Hepatocyte (in vitro differentiated cells): Measurements from ENCODE around the gene CD300H. TPM values are rescaled to one million over a fixed set of nuclear protein-coding genes. Genes with fewer than 3 reads are reported as not detected.

ENCODE experiments used
- DNase-seq: peaks from one replicate; pipeline ENCODE4 v3.0.0-alpha.2; 2016; ENCODE audit warnings: low spot score
- H2AFZ ChIP-seq: fragments of 200-600 bp; sonication (generic); 2 replicates; pipeline ENCODE4 v1.6.0; 2016; ENCODE audit warnings: antibody characterized with exemption, mild to moderate bottlenecking
- H3K27ac ChIP-seq: fragments of 200-600 bp; sonication (generic); 2 replicates; pipeline ENCODE4 v1.5.1; 2016; ENCODE audit warnings: mild to moderate bottlenecking
- H3K27me3 ChIP-seq: fragments of 200-600 bp; sonication (generic); 2 replicates; pipeline ENCODE4 v1.6.1; 2016
- H3K36me3 ChIP-seq: fragments of 200-600 bp; sonication (generic); replicated peaks from 2 replicates; pipeline ENCODE4 v1.5.1; 2016; ENCODE audit warnings: low read depth; ENCODE audit not compliant: insufficient read depth
- H3K4me1 ChIP-seq: fragments of 200-600 bp; sonication (generic); 2 replicates; pipeline ENCODE4 v1.5.1; 2016; ENCODE audit warnings: mild to moderate bottlenecking, moderate library complexity; ENCODE audit not compliant: insufficient read depth
- H3K4me2 ChIP-seq: fragments of 200-600 bp; sonication (generic); 2 replicates; pipeline ENCODE4 v1.6.0; 2016
- H3K4me3 ChIP-seq: fragments of 200-600 bp; sonication (generic); 2 replicates; pipeline ENCODE4 v1.5.1; 2016; ENCODE audit warnings: mild to moderate bottlenecking
- H3K79me2 ChIP-seq: fragments of 200-600 bp; sonication (generic); 2 replicates; pipeline ENCODE4 v1.6.0; 2017; ENCODE audit warnings: mild to moderate bottlenecking
- H3K9me2 ChIP-seq: fragments of 200-600 bp; sonication (generic); replicated peaks from 2 replicates; pipeline ENCODE4 v1.6.0; 2017; ENCODE audit warnings: mild to moderate bottlenecking; ENCODE audit not compliant: insufficient read depth
- H3K9me3 ChIP-seq: fragments of 200-600 bp; sonication (generic); 2 replicates; pipeline ENCODE4 v1.5.1; 2016; ENCODE audit warnings: low read depth, mild to moderate bottlenecking
- H4K20me1 ChIP-seq: fragments of 200-600 bp; sonication (generic); 2 replicates; pipeline ENCODE4 v1.6.0; 2016; ENCODE audit warnings: mild to moderate bottlenecking; ENCODE audit not compliant: insufficient read depth, poor library complexity, severe bottlenecking
- CTCF ChIP-seq: fragments of 200-600 bp; sonication (generic); IDR thresholded peaks from 2 replicates; pipeline ENCODE4 v1.5.1; 2016; ENCODE audit warnings: antibody characterized with exemption, mild to moderate bottlenecking; ENCODE audit not compliant: poor library complexity
- EZH2 ChIP-seq: fragments of 200-600 bp; sonication (generic); IDR thresholded peaks from 2 replicates; pipeline ENCODE4 v1.6.1; 2016; ENCODE audit warnings: antibody characterized with exemption, mild to moderate bottlenecking, borderline replicate concordance
- EZH2phosphoT487 ChIP-seq: fragments of 200-600 bp; sonication (generic); IDR thresholded peaks from one replicate; pipeline ENCODE4 v1.6.1; 2018; ENCODE audit warnings: antibody characterized with exemption, mild to moderate bottlenecking, low read depth, moderate library complexity; ENCODE audit not compliant: unreplicated experiment, severe bottlenecking
- WGBS: methylation state at CpG from one replicate; pipeline ENCODE4 v1.1.6; 2016; ENCODE audit warnings: low lambda C conversion rate; ENCODE audit errors: missing lambda C conversion rate; 5-methylcytosine and 5-hydroxymethylcytosine counted together
- polyA plus RNA-seq: library from polyadenylated mRNA; unstranded; fragments of >200 nt; fragmentation: Nextera tagmentation; extraction: Ambion mirVana; gene quantifications from 2 replicates; pipeline ENCODE4 v1.2.1, GENCODE V29; 2016
- total RNA-seq: library from RNA; depleted of rRNA; stranded (reverse); fragments of >200 nt; gene quantifications from 2 replicates; pipeline ENCODE4 v1.2.3, GENCODE V29; 2014

The CD300H gene
- total and polyA plus RNA-seq, 2 experiments from 2014 or later: 0.67 TPM; not detected in 1

DNA sequence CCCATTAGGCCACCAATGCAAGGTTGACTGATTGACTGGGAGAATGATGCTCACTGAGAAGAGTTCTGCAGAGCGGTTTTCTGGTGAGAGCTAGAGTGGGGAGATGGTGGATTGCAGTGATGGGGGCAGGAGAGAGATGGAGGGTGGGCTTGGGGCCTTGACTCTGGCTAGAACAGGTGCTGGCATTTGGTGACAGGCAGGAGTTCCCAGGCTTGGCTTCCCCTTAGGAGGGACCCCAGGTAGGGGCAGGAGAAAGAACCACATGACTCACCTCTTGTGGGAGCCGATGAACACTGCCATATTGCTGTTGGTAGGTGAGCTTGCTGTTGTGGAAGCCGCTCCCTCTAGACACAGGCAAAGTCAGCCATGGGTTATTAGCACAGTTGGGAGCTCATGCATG, 44.0 kb downstream of the CD300H start:
- WGBS: 83% methylated on average over 3 of the region's 3 CpGs
- no peak overlapping the region for H3K4me2 ChIP-seq
- no peak overlapping the region for H3K27ac ChIP-seq
- no peak overlapping the region for H3K4me3 ChIP-seq
- H3K27me3 ChIP-seq: no peaks in the 10 kb centered on the region
- H3K36me3 ChIP-seq: no peaks in the 10 kb centered on the region
- no peak for DNase-seq
- no peaks in the 10 kb centered on the region for H3K4me1 ChIP-seq
- no peaks in the 10 kb centered on the region for H3K79me2 ChIP-seq
- H3K9me3 ChIP-seq: no peaks in the 10 kb centered on the region
- H2AFZ ChIP-seq: no peak overlapping the region
- H3K9me2 ChIP-seq: no peaks in the 10 kb centered on the region
- TF ChIP-seq EZH2phosphoT487 (no peak), CTCF (no peak), EZH2 (no peak)
- H4K20me1 ChIP-seq: no peaks in the 10 kb centered on the region

GRCh38 chr17:74522381-74523105, 44.8 kb downstream of the CD300H start:
- Histone ChIP-seq H3K27ac (no peak overlapping the region), H3K4me1 (no peaks in the 10 kb centered on the region), H3K9me2 (no peaks in the 10 kb centered on the region), H3K79me2 (no peaks in the 10 kb centered on the region), H3K9me3 (no peaks in the 10 kb centered on the region), H3K27me3 (no peaks in the 10 kb centered on the region), H3K36me3 (no peaks in the 10 kb centered on the region), H3K4me2 (no peak overlapping the region), H4K20me1 (no peaks in the 10 kb centered on the region), H2AFZ (no peak overlapping the region), H3K4me3 (no peak overlapping the region)
- TF ChIP-seq EZH2 (no peak), EZH2phosphoT487 (no peak), CTCF (no peak)
- no peak for DNase-seq
- 80% methylated on average over 10 of the region's 10 CpGs for WGBS

DNA sequence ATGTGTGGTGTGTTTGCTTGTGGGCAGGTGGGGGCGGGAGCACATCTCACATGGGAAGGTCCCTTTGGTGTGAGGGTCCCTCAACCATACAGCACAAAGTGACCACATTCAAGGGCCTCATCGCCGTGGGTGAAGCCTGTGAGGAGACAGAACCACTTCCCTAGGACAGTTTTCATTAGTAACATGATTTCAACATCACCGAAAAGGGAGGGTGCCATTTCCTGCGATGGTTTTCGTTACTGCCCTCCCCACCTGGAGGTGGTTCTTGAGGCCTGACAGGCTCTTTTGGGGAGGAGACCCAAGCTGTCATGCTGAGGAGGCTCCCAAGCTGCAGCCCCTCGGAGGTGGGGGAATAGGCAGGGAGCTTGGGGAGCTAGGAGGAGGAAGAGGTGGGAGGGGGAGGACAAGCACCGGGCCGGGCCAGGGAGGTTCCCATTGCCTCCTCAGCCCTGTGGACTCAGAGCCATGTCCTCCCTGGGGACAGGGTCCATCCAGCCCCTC, 45.6 kb downstream of the CD300H start:
- H3K27me3 ChIP-seq: no peaks in the 10 kb centered on the region
- H3K4me1 ChIP-seq: no peaks in the 10 kb centered on the region
- TF ChIP-seq CTCF (no peak), EZH2 (no peak), EZH2phosphoT487 (no peak)
- no peak overlapping the region for H3K4me2 ChIP-seq
- no peak overlapping the region for H3K27ac ChIP-seq
- H3K4me3 ChIP-seq: no peak overlapping the region
- H3K79me2 ChIP-seq: no peaks in the 10 kb centered on the region
- no peak for DNase-seq
- H3K9me3 ChIP-seq: no peaks in the 10 kb centered on the region
- no peaks in the 10 kb centered on the region for H3K36me3 ChIP-seq
- no peaks in the 10 kb centered on the region for H4K20me1 ChIP-seq
- H3K9me2 ChIP-seq: no peaks in the 10 kb centered on the region
- 87% methylated on average over 7 of the region's 9 CpGs for WGBS
- no peak overlapping the region for H2AFZ ChIP-seq
